ENCODE data around the gene NDUFA5. TPM values are rescaled to one million over a fixed set of nuclear protein-coding genes. Genes with fewer than 3 reads are reported as not detected.
"Not testable (repeated sequence)": the region's sequence is repeated elsewhere in the genome, so short reads cannot be mapped to it uniquely, and the experiment has no call there.

The NDUFA5 gene
- total RNA-seq, 1 experiment from 2014 or later: 53.4 TPM

DNA sequence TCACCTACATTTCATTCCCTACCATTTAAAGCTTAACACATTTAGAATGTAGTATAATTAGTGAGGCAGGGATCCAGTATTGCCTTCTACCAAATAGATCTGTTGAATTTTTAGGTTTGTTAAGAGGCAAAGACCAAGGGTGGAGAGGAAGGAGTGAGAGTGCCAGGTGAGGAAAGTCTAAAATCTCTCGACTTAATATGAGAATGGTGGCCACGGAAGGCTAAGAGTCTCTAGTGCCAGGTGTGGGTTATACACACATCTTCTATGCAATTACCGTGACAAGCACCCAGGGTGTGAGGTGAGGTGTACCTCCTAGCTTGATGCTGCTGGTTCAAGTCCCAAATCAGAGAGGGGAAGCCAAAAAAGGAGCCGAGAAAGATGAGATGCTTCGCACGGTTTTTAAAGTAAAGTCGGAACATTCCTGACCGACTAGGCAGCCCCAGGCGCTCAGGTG, 23.7 kb downstream of the NDUFA5 start:
- POLR2A ChIA-PET: no interaction called here
- Histone ChIP-seq H3K9me3 (ENCODE audit: control insufficient read depth, insufficient read depth, low read depth, low read length) (no peaks in the 10 kb centered on the region), H3K36me3 (ENCODE audit: control insufficient read depth, insufficient read depth, low read length) (no peaks in the 10 kb centered on the region; the same call in 1 of the 2 replicates), H3K27ac (ENCODE audit: low read length) (no peak overlapping the region), H3K4me1 (ENCODE audit: control insufficient read depth, insufficient read depth, low read length) (peaks cover 3% of the 10 kb centered on the region; the same call in 1 of the 2 replicates), H3K27me3 (ENCODE audit: control insufficient read depth, insufficient read depth, low read length) (peaks cover 10% of the 10 kb centered on the region), H3K4me3 (ENCODE audit: low read depth in 2 of 2, low read length in 2 of 2) (peak overlapping the region; percentile 69 to 71)
- BruUV-seq (replicated peaks): no TSS peak
- CTCF ChIA-PET: interaction anchor here (0.9 kb wide), 1 partner anchor 40 kb away, joined by 3 read pairs; no protein-coding TSS in a partner anchor
- TF ChIP-seq SIN3A (IDR thresholded peaks at IDR 0.05; ENCODE audit: borderline replicate concordance, insufficient read depth, low read depth, low read length) (no peak), CTCF (IDR thresholded peaks at IDR 0.05) (no peak)
- TF ChIP-seq, protein P1, sequence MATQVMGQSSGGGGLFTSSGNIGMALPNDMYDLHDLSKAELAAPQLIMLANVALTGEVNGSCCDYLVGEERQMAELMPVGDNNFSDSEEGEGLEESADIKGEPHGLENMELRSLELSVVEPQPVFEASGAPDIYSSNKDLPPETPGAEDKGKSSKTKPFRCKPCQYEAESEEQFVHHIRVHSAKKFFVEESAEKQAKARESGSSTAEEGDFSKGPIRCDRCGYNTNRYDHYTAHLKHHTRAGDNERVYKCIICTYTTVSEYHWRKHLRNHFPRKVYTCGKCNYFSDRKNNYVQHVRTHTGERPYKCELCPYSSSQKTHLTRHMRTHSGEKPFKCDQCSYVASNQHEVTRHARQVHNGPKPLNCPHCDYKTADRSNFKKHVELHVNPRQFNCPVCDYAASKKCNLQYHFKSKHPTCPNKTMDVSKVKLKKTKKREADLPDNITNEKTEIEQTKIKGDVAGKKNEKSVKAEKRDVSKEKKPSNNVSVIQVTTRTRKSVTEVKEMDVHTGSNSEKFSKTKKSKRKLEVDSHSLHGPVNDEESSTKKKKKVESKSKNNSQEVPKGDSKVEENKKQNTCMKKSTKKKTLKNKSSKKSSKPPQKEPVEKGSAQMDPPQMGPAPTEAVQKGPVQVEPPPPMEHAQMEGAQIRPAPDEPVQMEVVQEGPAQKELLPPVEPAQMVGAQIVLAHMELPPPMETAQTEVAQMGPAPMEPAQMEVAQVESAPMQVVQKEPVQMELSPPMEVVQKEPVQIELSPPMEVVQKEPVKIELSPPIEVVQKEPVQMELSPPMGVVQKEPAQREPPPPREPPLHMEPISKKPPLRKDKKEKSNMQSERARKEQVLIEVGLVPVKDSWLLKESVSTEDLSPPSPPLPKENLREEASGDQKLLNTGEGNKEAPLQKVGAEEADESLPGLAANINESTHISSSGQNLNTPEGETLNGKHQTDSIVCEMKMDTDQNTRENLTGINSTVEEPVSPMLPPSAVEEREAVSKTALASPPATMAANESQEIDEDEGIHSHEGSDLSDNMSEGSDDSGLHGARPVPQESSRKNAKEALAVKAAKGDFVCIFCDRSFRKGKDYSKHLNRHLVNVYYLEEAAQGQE (IDR thresholded peaks at IDR 0.05; ENCODE audit: insufficient read depth in 1 of 2, low read depth in 2 of 2, low read length in 1 of 2): no peak
- intact Hi-C loops (cut with micrococcal nuclease; ENCODE audit: unreplicated experiment) (loop anchor here (2.0 kb wide), 1 partner anchor 39 kb away; no protein-coding TSS in a partner anchor), in situ Hi-C loops (cut with HindIII; ENCODE audit: low pct_unique_long_range_greater_than_20kb, low sequenced_read_pairs) (no loop called here)
- ATAC-seq (peak; percentile 15), DNase-seq (ENCODE audit: low read depth, low spot score) (no peak)

DNA sequence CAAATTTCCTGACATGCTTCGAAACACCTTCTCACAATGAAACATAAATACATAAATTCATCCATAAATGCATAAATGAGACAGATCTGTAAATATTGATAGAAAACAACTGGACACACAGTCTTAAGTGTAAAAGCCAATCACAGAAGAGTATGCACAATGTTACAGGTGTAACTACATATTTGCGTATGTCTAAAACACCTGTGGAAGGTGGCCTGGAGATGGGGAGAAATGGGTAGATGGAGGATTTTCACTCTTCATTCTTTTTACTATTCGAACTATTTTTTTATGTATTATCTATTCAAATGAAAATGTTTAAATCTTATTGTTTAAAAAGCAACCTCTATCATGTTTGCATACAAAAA, 24.1 kb downstream of the NDUFA5 start:
- POLR2A ChIA-PET: no interaction called here
- Histone ChIP-seq H3K4me3 (ENCODE audit: low read depth in 2 of 2, low read length in 2 of 2) (peak overlapping the region in 1 of 2 experiments; percentile 71; a peak in 3 of 4 replicates), H3K27ac (ENCODE audit: low read length) (no peak overlapping the region), H3K9me3 (ENCODE audit: control insufficient read depth, insufficient read depth, low read depth, low read length) (no peaks in the 10 kb centered on the region), H3K36me3 (ENCODE audit: control insufficient read depth, insufficient read depth, low read length) (no peaks in the 10 kb centered on the region; the same call in 1 of the 2 replicates), H3K4me1 (ENCODE audit: control insufficient read depth, insufficient read depth, low read length) (peaks cover 3% of the 10 kb centered on the region; the same call in 1 of the 2 replicates), H3K27me3 (ENCODE audit: control insufficient read depth, insufficient read depth, low read length) (peaks cover 10% of the 10 kb centered on the region)
- no peak for DNase-seq (ENCODE audit: low read depth, low spot score)
- TF ChIP-seq POLR2AphosphoS5 (IDR thresholded peaks at IDR 0.05; ENCODE audit: low read depth, low read length) (no peak), TCF7L2 (IDR thresholded peaks at IDR 0.05; ENCODE audit: low read depth, low read length) (no peak), CTCF (IDR thresholded peaks at IDR 0.05) (no peak), SIN3A (IDR thresholded peaks at IDR 0.05; ENCODE audit: borderline replicate concordance, insufficient read depth, low read depth, low read length) (no peak)
- TF ChIP-seq, protein P1 (IDR thresholded peaks at IDR 0.05; ENCODE audit: insufficient read depth in 1 of 2, low read depth in 2 of 2, low read length in 1 of 2): no peak
- BruUV-seq (replicated peaks): no TSS peak
- in situ Hi-C loops (cut with HindIII; ENCODE audit: low pct_unique_long_range_greater_than_20kb, low sequenced_read_pairs) (no loop called here), intact Hi-C loops (cut with micrococcal nuclease; ENCODE audit: unreplicated experiment) (no loop called here)
- no peak for ATAC-seq
- CTCF ChIA-PET: interaction anchor here (0.9 kb wide), 1 partner anchor 39 kb away, joined by 3 read pairs; no protein-coding TSS in a partner anchor

DNA sequence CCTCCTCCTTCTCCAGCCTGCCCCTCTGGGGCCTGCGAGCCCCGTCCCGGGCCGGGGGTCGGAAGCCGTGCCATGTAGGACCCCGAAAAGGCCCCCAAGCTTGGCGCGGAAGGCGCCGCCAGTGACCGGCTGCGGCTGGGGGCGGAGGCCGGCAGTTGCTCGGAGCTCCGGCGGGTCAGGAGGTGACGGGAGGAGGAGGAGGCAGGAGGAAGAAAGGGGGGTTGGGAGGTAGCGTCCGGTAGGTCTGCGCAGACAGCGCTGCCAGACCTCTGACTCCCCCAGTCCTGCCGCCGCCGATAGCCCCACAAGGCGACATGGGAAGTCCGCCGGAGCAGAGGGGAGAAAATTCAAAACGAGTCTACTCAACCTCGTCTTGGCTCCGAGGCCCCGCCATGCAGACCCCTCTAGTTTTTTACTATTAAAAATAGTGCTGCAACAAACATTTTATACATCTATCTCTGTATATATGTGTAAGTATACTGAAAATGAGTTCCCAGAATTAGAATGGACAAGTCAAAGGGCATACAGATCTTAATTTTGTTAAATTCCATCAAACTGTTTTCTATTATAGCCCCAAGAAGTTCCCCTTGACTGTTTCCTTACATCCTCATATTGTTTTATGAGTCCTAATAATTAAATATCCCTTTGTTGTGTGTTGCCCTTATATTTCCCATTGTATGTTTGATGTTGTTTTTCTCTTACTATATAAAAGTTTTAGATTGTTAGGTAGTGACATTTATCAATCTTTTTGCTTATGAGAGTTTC, 24.6 kb downstream of the NDUFA5 start:
- in situ Hi-C loops (cut with HindIII; ENCODE audit: low pct_unique_long_range_greater_than_20kb, low sequenced_read_pairs); POLR2A ChIA-PET; intact Hi-C loops (cut with micrococcal nuclease; ENCODE audit: unreplicated experiment); H3K36me3 ChIP-seq (ENCODE audit: control insufficient read depth, insufficient read depth, low read length); BruUV-seq (replicated peaks); CTCF ChIA-PET; H3K27me3 ChIP-seq (ENCODE audit: control insufficient read depth, insufficient read depth, low read length); DNase-seq (ENCODE audit: low read depth, low spot score); H3K9me3 ChIP-seq (ENCODE audit: control insufficient read depth, insufficient read depth, low read depth, low read length); H3K4me1 ChIP-seq (ENCODE audit: control insufficient read depth, insufficient read depth, low read length); H3K27ac ChIP-seq (ENCODE audit: low read length): not testable (repeated sequence)
- ATAC-seq: peak; percentile 57
- H3K4me3 ChIP-seq (ENCODE audit: low read depth in 2 of 2, low read length in 2 of 2): peak overlapping the region; percentile 28 to 38

Measured in Panc1 (cell line).